ENCODE results near the gene UNC5C.

Gene UNC5C

GRCh38 chr4:95546866-95547714, 1.7 kb downstream of the UNC5C start (continued):
- no peak; the same call in 1 of the 2 replicates for TF ChIP-seq PRDM10 (tag by site-specific recombination; IDR thresholded peaks at IDR 0.05)
- peak; percentile 39; the same call in 1 of the 2 replicates for TF ChIP-seq ZNF394 (tag by site-specific recombination; IDR thresholded peaks at IDR 0.05; ENCODE audit: borderline replicate concordance)
- peak; percentile 25; the same call in 1 of the 2 replicates for TF ChIP-seq ZNF366 (tag by site-specific recombination; conservative IDR thresholded peaks at IDR 0.05)
- no peak for TF ChIP-seq CTCF (tag by site-specific recombination; IDR thresholded peaks at IDR 0.05)
- TF ChIP-seq SCRT1 (tag by site-specific recombination; IDR thresholded peaks at IDR 0.05; ENCODE audit: borderline replicate concordance): no peak
- no peak for TF ChIP-seq ZNF701 (tag by site-specific recombination; IDR thresholded peaks at IDR 0.05)
- TF ChIP-seq PATZ1 (tag by site-specific recombination; IDR thresholded peaks at IDR 0.05): no peak
- TF ChIP-seq ZBTB17 (tag by site-specific recombination; IDR thresholded peaks at IDR 0.05): 0 out of 2 replicates have a peak, but pooled peaks have one; percentile 11
- TF ChIP-seq FEZF1 (tag by site-specific recombination; IDR thresholded peaks at IDR 0.05): 0 out of 2 replicates have a peak, but pooled peaks have one; percentile 32
- TF ChIP-seq EGR2 (tag by site-specific recombination; IDR thresholded peaks at IDR 0.05; ENCODE audit: low read depth): 0 out of 2 replicates have a peak, but pooled peaks have one; percentile 27
- TF ChIP-seq KLF8 (tag by site-specific recombination; IDR thresholded peaks at IDR 0.05): no peak
- no peak for TF ChIP-seq ZNF670 (tag by site-specific recombination; IDR thresholded peaks at IDR 0.05; ENCODE audit: low read depth)
- TF ChIP-seq ZNF660 (tag by site-specific recombination; IDR thresholded peaks at IDR 0.05): no peak

- H3K27ac ChIP-seq (ENCODE audit: extremely low read depth, low read depth, low read length): no peak overlapping the region
- no peak overlapping the region for H3K4me3 ChIP-seq (ENCODE audit: low read depth, low read length)
- CTCF ChIA-PET: interaction anchor here (0.6 to 2.9 kb wide), 3 partner anchors 11 to 36 kb away, joined by 4 to 12 read pairs (median 10); no protein-coding TSS in a partner anchor
- no peaks in the 10 kb centered on the region for H3K9me3 ChIP-seq (ENCODE audit: control insufficient read depth, insufficient read depth, low read depth, low read length)
- H3K36me3 ChIP-seq (ENCODE audit: control insufficient read depth in 2 of 2, insufficient read depth in 1 of 2, low read length in 2 of 2): no peaks in the 10 kb centered on the region
- TF ChIP-seq ZNF513 (tag by site-specific recombination; IDR thresholded peaks at IDR 0.05): no peak
- TF ChIP-seq SETDB1 (IDR thresholded peaks at IDR 0.05; ENCODE audit: insufficient read length, low read length): no peak
- no peak for TF ChIP-seq ZSCAN5A (tag by site-specific recombination; IDR thresholded peaks at IDR 0.05)
- no peak for TF ChIP-seq ZNF26 (tag by site-specific recombination; IDR thresholded peaks at IDR 0.05)
- TF ChIP-seq ZFHX2 (tag by site-specific recombination; conservative IDR thresholded peaks at IDR 0.05): no peak
- H3K4me1 ChIP-seq (ENCODE audit: control insufficient read depth, insufficient read depth, low read length): peaks cover 7% of the 10 kb centered on the region
- POLR2A ChIA-PET: interaction anchor here (0.6 kb wide), 1 partner anchor 376 kb away, joined by 3 read pairs; no protein-coding TSS in a partner anchor
These were observed 2.6 kb downstream of the UNC5C start for GRCh38 chr4:95546221-95546620.

All from HEK293 (cell line).